ENCODE results near the gene CCDC73.

GRCh38 chr11:32580967-32581366 is 213.5 kb downstream of the CCDC73 start:
- TF ChIP-seq POLR2A (IDR thresholded peaks at IDR 0.05; ENCODE audit: low read depth, low read length) (no peak), POLR2AphosphoS5 (IDR thresholded peaks at IDR 0.05; ENCODE audit: low read depth, low read length) (no peak)
